IMR-90 (cell line): ENCODE results near the gene ZCCHC7. TPM values are rescaled to one million over a fixed set of nuclear protein-coding genes. Genes with fewer than 3 reads are reported as not detected.

Experiments
- ATAC-seq: fragments of 200-7000 bp; cut with Tn5 transposase; 2 replicates; pipeline ENCODE4 v1.9.1; 2020; ENCODE audit warnings: low read depth, mild to moderate bottlenecking, moderate library complexity
- BruUV-seq: library from RNA; stranded (reverse); fragments of 400-500 nt; replicated peaks from 2 replicates; lab custom pipeline; 2021; lab: Mats Ljungman, UMichigan
- CTCF ChIA-PET: fragments of 300-600 bp; formaldehyde crosslinking; extraction: SDS; loops from one replicate; lab custom pipeline; 2021; ENCODE audit warnings: antibody characterized with exemption; lab: Yijun Ruan, JAX
- POLR2A ChIA-PET: fragments of 300-600 bp; sonication (Branson Sonifier 250); formaldehyde crosslinking; loops from one replicate; lab custom pipeline; 2022; ENCODE audit warnings: antibody characterized with exemption; ENCODE audit not compliant: unreplicated experiment; lab: Charles Lee
- DNase-seq: peaks from one replicate; pipeline ENCODE4 v3.0.0; 2013
- H2AFZ ChIP-seq: replicated peaks from 2 replicates; pipeline ENCODE3; 2013; ENCODE audit warnings: low read length, mild to moderate bottlenecking; ENCODE audit not compliant: poor library complexity
- H2AK5ac ChIP-seq: 2 replicates; pipeline ENCODE4 v1.6.1; 2013; ENCODE audit warnings: low read depth, low read length, inconsistent platforms
- H2AK9ac ChIP-seq: replicated peaks from 2 replicates; pipeline ENCODE3; 2013; ENCODE audit warnings: mild to moderate bottlenecking, low read depth, low read length, moderate library complexity; ENCODE audit not compliant: poor library complexity
- H2BK120ac ChIP-seq: 2 replicates; pipeline ENCODE4 v1.6.1; 2013; ENCODE audit warnings: low read depth, low read length, inconsistent platforms
- H2BK15ac ChIP-seq: 3 replicates; pipeline ENCODE4 v1.6.1; 2013; ENCODE audit warnings: low read depth, low read length, inconsistent platforms
- H2BK20ac ChIP-seq: 2 replicates; pipeline ENCODE4 v1.6.1; 2013; ENCODE audit warnings: low read depth, mild to moderate bottlenecking, inconsistent platforms, low read length, moderate library complexity
- H2BK5ac ChIP-seq: 2 replicates; pipeline ENCODE4 v1.6.1; 2013; ENCODE audit warnings: mild to moderate bottlenecking, low read depth, low read length, inconsistent platforms; ENCODE audit not compliant: poor library complexity, severe bottlenecking
- H3K14ac ChIP-seq: replicated peaks from 2 replicates; pipeline ENCODE4 v1.6.1; 2013; ENCODE audit warnings: low read depth, low read length, inconsistent platforms
- H3K18ac ChIP-seq: 2 replicates; pipeline ENCODE4 v1.6.1; 2013; ENCODE audit warnings: low read depth, low read length, control low read depth
- H3K23ac ChIP-seq: 2 replicates; pipeline ENCODE4 v1.6.1; 2013; ENCODE audit warnings: low read depth, low read length, inconsistent platforms
- H3K27ac ChIP-seq: 2 replicates; pipeline ENCODE4 v1.5.1; 2013; ENCODE audit warnings: mild to moderate bottlenecking, control low read depth, low read length; ENCODE audit not compliant: insufficient read depth
- H3K27me3 ChIP-seq: 2 replicates; pipeline ENCODE4 v1.6.1; 2013; ENCODE audit warnings: low read length; ENCODE audit not compliant: control insufficient read depth, insufficient read depth
- H3K36me3 ChIP-seq: 2 replicates; pipeline ENCODE4 v1.6.1; 2013; ENCODE audit warnings: low read length, mixed read lengths; ENCODE audit not compliant: control insufficient read depth, insufficient read depth
- H3K4ac ChIP-seq: 2 replicates; pipeline ENCODE4 v1.6.1; 2013; ENCODE audit warnings: low read depth, low read length, inconsistent platforms
- H3K4me1 ChIP-seq: 2 replicates; pipeline ENCODE4 v1.6.1; 2013; ENCODE audit warnings: low read length, mixed read lengths; ENCODE audit not compliant: control insufficient read depth, insufficient read depth
- H3K4me2 ChIP-seq: 2 replicates; pipeline ENCODE4 v1.6.1; 2013; ENCODE audit warnings: low read depth, mild to moderate bottlenecking, control low read depth, low read length, moderate library complexity
- H3K4me3 ChIP-seq: 2 replicates; pipeline ENCODE4 v1.5.1; 2013; ENCODE audit warnings: low read depth, mild to moderate bottlenecking, control low read depth, low read length, moderate library complexity; ENCODE audit not compliant: insufficient read depth
- H3K56ac ChIP-seq: 2 replicates; pipeline ENCODE4 v1.6.1; 2013; ENCODE audit warnings: low read length, inconsistent platforms; ENCODE audit not compliant: insufficient read depth; ENCODE audit errors: extremely low read depth
- H3K79me1 ChIP-seq, 2 experiments: 2 replicates each; pipeline ENCODE4 v1.6.1; 2013; ENCODE audit warnings: low read length in 2 of 2, inconsistent platforms in 1 of 2, low read depth in 1 of 2
- H3K9ac ChIP-seq: 2 replicates; pipeline ENCODE4 v1.6.1; 2013; ENCODE audit warnings: low read depth, low read length, control low read depth
- H3K9me1 ChIP-seq: 2 replicates; pipeline ENCODE4 v1.6.1; 2013; ENCODE audit warnings: low read length, inconsistent platforms; ENCODE audit not compliant: insufficient read depth
- H3K9me3 ChIP-seq: 2 replicates; pipeline ENCODE4 v1.6.1; 2013; ENCODE audit warnings: low read length; ENCODE audit not compliant: control insufficient read depth, insufficient read depth
- H4K20me1 ChIP-seq: 2 replicates; pipeline ENCODE4 v1.6.1; 2013; ENCODE audit warnings: low read length, inconsistent platforms; ENCODE audit not compliant: insufficient read depth
- H4K5ac ChIP-seq: 2 replicates; pipeline ENCODE4 v1.6.1; 2013; ENCODE audit warnings: mild to moderate bottlenecking, low read depth, low read length, control low read depth
- H4K8ac ChIP-seq, 2 experiments: 2 replicates each; pipeline ENCODE4 v1.6.1; 2013; ENCODE audit warnings: low read depth in 2 of 2, low read length in 2 of 2, control low read depth in 1 of 2, inconsistent platforms in 1 of 2
- H4K91ac ChIP-seq: 2 replicates; pipeline ENCODE4 v1.6.1; 2013; ENCODE audit warnings: low read depth, low read length, inconsistent platforms; ENCODE audit not compliant: insufficient read depth
- BHLHE40 ChIP-seq: fragments of 150-350 bp; IDR thresholded peaks from 2 replicates; pipeline ENCODE4 v1.6.1; 2016; ENCODE audit warnings: mild to moderate bottlenecking, low read depth, low read length
- CEBPB ChIP-seq: IDR thresholded peaks from 2 replicates; pipeline ENCODE4 v1.6.1; 2012; ENCODE audit warnings: low read depth, low read length, improper control_type of control experiment
- CHD1 ChIP-seq: IDR thresholded peaks from 2 replicates; pipeline ENCODE4 v1.6.1; 2012; ENCODE audit warnings: low read depth, low read length, improper control_type of control experiment
- ELK1 ChIP-seq: fragments of 150-350 bp; IDR thresholded peaks from 2 replicates; pipeline ENCODE4 v1.6.1; 2016; ENCODE audit warnings: low read depth, mild to moderate bottlenecking, low read length, moderate library complexity, borderline replicate concordance
- FOS ChIP-seq: fragments of 150-350 bp; IDR thresholded peaks from 2 replicates; pipeline ENCODE4 v1.6.1; 2016; ENCODE audit warnings: low read depth, low read length
- MAFK ChIP-seq: IDR thresholded peaks from 2 replicates; pipeline ENCODE4 v1.6.1; 2012; ENCODE audit warnings: low read depth, low read length, improper control_type of control experiment
- MAZ ChIP-seq: IDR thresholded peaks from 2 replicates; pipeline ENCODE4 v1.6.1; 2012; ENCODE audit warnings: low read depth, mild to moderate bottlenecking, low read length, improper control_type of control experiment, moderate library complexity, borderline replicate concordance
- MXI1 ChIP-seq: IDR thresholded peaks from 2 replicates; pipeline ENCODE4 v1.6.1; 2012; ENCODE audit warnings: low read depth, mild to moderate bottlenecking, low read length, moderate library complexity, borderline replicate concordance
- NFE2L2 ChIP-seq: fragments of 150-350 bp; IDR thresholded peaks from 2 replicates; pipeline ENCODE4 v1.6.1; 2016; ENCODE audit warnings: low read depth, mild to moderate bottlenecking, low read length
- POLR2A ChIP-seq: IDR thresholded peaks from 2 replicates; pipeline ENCODE4 v1.6.1; 2012; ENCODE audit warnings: mild to moderate bottlenecking, low read depth, low read length
- RAD21 ChIP-seq: IDR thresholded peaks from 2 replicates; pipeline ENCODE4 v1.6.1; 2012; ENCODE audit warnings: low read length, improper control_type of control experiment
- RCOR1 ChIP-seq: IDR thresholded peaks from 2 replicates; pipeline ENCODE4 v1.6.1; 2012; ENCODE audit warnings: mild to moderate bottlenecking, low read length, improper control_type of control experiment; ENCODE audit not compliant: insufficient replicate concordance
- RFX5 ChIP-seq: IDR thresholded peaks from 2 replicates; pipeline ENCODE4 v1.8.0; 2012; ENCODE audit warnings: low read depth, mild to moderate bottlenecking, low read length, moderate library complexity
- SMC3 ChIP-seq: fragments of 150-350 bp; IDR thresholded peaks from 2 replicates; pipeline ENCODE4 v1.6.1; 2016; ENCODE audit warnings: low read depth, mild to moderate bottlenecking, antibody characterized with exemption, low read length, moderate library complexity
- USF2 ChIP-seq: fragments of 150-350 bp; IDR thresholded peaks from 2 replicates; pipeline ENCODE4 v1.6.1; 2017; ENCODE audit warnings: mild to moderate bottlenecking, antibody characterized with exemption, low read length, low read depth
- WGBS, 2 experiments: methylation state at CpG; one replicate each; pipeline versions ENCODE4 v1.1.5 to v1.1.7; 2013; ENCODE audit warnings: missing lambda C conversion rate in 2 of 2; ENCODE audit not compliant: insufficient read length in 1 of 2; ENCODE audit errors: extremely low coverage in 2 of 2; 5-methylcytosine and 5-hydroxymethylcytosine counted together
- dilution Hi-C: fragments of 300-500 bp; cut with HindIII; formaldehyde crosslinking; loops from one replicate; pipeline ENCODE4 v1.14.3; 2018; ENCODE audit warnings: low sequenced_read_pairs; ENCODE audit not compliant: unreplicated experiment
- in situ Hi-C: fragments of 300-500 bp; cut with MboI; formaldehyde crosslinking; loops from 3 replicates; pipeline ENCODE4 v1.14.3; 2019; ENCODE audit warnings: low sequenced_read_pairs, inconsistent platforms, mixed read lengths
- intact Hi-C: fragments of 100-400 bp; cut with micrococcal nuclease; formaldehyde crosslinking; loops from 2 replicates; pipeline ENCODE4 v1.10.0; 2022
- polyA plus RNA-seq, 3 experiments: library from polyadenylated mRNA; depleted of rRNA; stranded (reverse); fragments of >200 nt; gene quantifications; 2 replicates each; pipeline ENCODE4 v1.2.3, GENCODE V29; 2012; ENCODE audit warnings: low replicate concordance in 1 of 3
- total RNA-seq: library from RNA; depleted of rRNA; stranded (reverse); fragments of >200 nt; gene quantifications from 2 replicates; pipeline ENCODE4 v1.2.3, GENCODE V29; 2012
- TF ChIP-seq, protein P1 (sequence below): conservative IDR thresholded peaks from 2 replicates; pipeline ENCODE4 v1.5.1; 2012; ENCODE audit warnings: mild to moderate bottlenecking, low read depth, low read length, improper control_type of control experiment

Gene ZCCHC7
- total and polyA plus RNA-seq, 2 of the 4 experiments (the other 2 are of a cell fraction): 13.6 to 28.7 TPM

GRCh38 chr9:37221489-37222106 lies 101.2 kb downstream of the ZCCHC7 start:
- Histone ChIP-seq H2AFZ (no peak overlapping the region), H4K20me1 (no peaks in the 10 kb centered on the region), H3K36me3 (no peaks in the 10 kb centered on the region), H2BK15ac (no peak overlapping the region), H4K91ac (no peak overlapping the region), H2BK120ac (no peak overlapping the region), H3K23ac (no peak overlapping the region), H3K9me3 (no peaks in the 10 kb centered on the region), H3K9me1 (no peaks in the 10 kb centered on the region; the same call in 1 of the 2 replicates), H3K27me3 (no peaks in the 10 kb centered on the region), H2AK5ac (no peak overlapping the region), H3K14ac (no peak overlapping the region), H3K18ac (no peak overlapping the region), H3K79me1 (peaks cover 9 to 12% of the 10 kb centered on the region in 2 experiments), H4K8ac (no peak overlapping the region), H3K4me3 (no peak overlapping the region), H3K9ac (no peak overlapping the region), H4K5ac (no peak overlapping the region), H3K56ac (no peak overlapping the region), H3K27ac (no peak overlapping the region), H2AK9ac (no peak overlapping the region), H3K4me2 (no peak overlapping the region), H3K4me1 (no peaks in the 10 kb centered on the region), H2BK20ac (no peak overlapping the region), H3K4ac (no peak overlapping the region), H2BK5ac (no peak overlapping the region)
- POLR2A ChIA-PET: no interaction called here
- intact Hi-C loops: loop anchor here (5.0 kb wide), 1 partner anchor 69 kb away; no protein-coding TSS in a partner anchor
- in situ Hi-C loops: no loop called here
- DNase-seq: no peak
- CTCF ChIA-PET: no interaction called here
- dilution Hi-C loops: no loop called here
- WGBS, 2 experiments: no CpG with 5 or more reads among the region's 1 CpG
- TF ChIP-seq RCOR1: no peak
- TF ChIP-seq BHLHE40: no peak
- no peak for TF ChIP-seq RFX5
- no peak for TF ChIP-seq POLR2A
- TF ChIP-seq MAFK: no peak
- no peak for TF ChIP-seq NFE2L2
- no peak for TF ChIP-seq RAD21
- no peak for TF ChIP-seq MXI1
- no peak for TF ChIP-seq CHD1
- no peak for TF ChIP-seq FOS
- no peak for TF ChIP-seq SMC3
- TF ChIP-seq, protein P1, sequence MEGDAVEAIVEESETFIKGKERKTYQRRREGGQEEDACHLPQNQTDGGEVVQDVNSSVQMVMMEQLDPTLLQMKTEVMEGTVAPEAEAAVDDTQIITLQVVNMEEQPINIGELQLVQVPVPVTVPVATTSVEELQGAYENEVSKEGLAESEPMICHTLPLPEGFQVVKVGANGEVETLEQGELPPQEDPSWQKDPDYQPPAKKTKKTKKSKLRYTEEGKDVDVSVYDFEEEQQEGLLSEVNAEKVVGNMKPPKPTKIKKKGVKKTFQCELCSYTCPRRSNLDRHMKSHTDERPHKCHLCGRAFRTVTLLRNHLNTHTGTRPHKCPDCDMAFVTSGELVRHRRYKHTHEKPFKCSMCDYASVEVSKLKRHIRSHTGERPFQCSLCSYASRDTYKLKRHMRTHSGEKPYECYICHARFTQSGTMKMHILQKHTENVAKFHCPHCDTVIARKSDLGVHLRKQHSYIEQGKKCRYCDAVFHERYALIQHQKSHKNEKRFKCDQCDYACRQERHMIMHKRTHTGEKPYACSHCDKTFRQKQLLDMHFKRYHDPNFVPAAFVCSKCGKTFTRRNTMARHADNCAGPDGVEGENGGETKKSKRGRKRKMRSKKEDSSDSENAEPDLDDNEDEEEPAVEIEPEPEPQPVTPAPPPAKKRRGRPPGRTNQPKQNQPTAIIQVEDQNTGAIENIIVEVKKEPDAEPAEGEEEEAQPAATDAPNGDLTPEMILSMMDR: no peak
- TF ChIP-seq CEBPB: no peak
- no peak for TF ChIP-seq ELK1
- no peak for TF ChIP-seq MAZ
- TF ChIP-seq USF2: no peak
- no TSS peak for BruUV-seq
- no peak for ATAC-seq
